Myometrial cell (primary cell): ENCODE results near the gene UBE2Q2. TPM values are rescaled to one million over a fixed set of nuclear protein-coding genes. Genes with fewer than 3 reads are reported as not detected.

ENCODE experiments used
- total RNA-seq: library from RNA; depleted of rRNA; stranded (reverse); fragments of >200 nt; gene quantifications from 2 replicates; pipeline ENCODE4 v1.2.3, GENCODE V29; 2015

Gene UBE2Q2
- 34.9 and 37.7 TPM in 2 replicates for total RNA-seq

DNA sequence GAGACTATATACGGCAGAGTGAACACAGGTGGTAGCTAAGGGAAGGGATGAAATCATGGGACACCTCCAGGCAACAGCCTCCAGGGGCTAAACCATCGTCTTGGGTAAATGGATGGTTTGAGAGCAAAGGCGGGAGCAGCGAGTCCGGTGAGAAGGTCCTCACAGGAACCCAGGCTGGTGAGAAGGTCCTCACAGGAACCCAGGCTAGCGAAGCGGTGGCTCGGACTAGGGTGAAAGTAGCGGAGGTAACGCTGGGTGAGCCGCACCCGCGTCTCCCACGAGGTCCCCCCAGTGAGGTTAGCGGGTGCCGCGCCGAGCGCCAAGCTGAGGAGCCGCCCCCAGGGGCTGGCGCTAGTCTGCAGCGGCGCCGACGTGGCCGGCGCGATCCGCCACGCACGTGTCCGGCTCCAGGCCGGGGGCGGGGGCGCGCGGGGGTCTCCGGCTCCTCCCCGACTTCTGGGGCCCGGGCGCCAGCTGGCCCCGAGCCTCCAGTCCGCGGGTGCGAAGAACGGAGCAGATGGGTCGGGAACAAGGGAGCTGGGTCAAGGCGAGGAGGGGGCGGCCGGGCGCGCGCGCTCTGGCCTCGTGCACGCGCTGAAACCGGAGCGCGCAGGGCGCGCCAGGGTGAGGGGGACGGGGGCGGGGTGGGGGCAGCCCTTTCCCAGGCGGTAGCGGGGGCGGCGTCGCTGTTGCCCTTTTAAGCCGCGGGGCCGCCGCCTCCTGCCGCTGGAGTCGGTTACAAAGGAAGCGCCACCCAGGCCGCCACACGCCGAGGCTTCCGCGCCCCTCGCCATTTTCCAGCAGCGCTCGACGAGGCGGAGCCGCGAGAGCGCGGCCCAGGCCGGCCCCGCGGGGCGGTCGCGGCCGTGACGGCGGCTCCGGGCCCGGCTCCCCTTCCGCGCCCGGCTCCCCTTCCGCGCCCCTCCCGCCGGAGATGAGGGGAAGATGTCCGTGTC is at the start of gene UBE2Q2:
Gene UBE2Q2 (plus strand): TSS at position 726 of the 956 bp plus-strand sequence. CDS start 220 bp downstream, at position 946.

DNA sequence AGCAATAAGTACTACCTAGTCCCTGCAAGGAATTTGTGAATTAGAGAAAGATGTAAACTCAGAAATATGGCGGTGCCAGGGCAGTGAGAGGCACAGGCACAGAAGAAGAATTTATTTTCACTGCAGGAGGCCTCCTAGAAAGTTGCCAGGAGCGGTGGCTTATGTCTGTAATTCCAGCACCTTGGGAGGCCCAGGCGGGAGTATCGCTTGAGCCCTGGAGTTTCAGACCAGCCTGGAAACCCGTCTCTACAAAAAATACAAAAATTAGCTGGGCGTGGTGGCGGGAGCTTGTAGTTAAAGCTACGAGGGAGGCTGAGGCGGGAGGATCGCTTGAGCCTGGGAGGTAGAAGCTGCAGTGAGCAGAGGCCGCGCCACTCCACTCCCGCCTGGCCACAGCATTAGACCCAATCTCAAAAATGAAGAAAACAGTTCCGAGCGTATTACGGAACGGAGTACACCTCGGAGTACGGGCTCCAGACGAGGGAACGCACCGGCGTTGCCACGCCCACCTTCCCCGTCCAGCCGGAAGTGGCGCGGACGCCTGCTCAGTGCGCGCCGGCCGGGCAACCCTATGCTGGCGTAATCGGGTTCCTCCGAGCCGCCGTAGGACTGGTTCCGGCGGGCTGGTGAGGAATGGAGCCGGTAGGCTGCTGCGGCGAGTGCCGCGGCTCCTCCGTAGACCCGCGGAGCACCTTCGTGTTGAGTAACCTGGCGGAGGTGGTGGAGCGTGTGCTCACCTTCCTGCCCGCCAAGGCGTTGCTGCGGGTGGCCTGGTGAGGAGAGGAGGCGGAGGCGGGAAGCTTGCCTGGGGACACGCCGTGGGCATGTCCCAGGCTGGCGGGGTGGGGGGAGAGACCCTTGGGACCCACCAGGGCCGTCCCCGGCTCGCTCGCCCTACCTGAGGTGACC is 60.3 kb downstream of the UBE2Q2 start, which contains the start of gene FBXO22:
Gene FBXO22 (plus strand): TSS at position 548 of the 909 bp plus-strand sequence. CDS start 86 bp downstream, at position 634.

Other genes with a start within 250 kb of the UBE2Q2 start
- gene SNUPN, start 217.7 kb upstream of the UBE2Q2 start, total RNA-seq, result 23.9 and 33.5 TPM in 2 replicates
- 67.5 and 73.5 TPM in 2 replicates for gene IMP3, start 203.2 kb upstream of the UBE2Q2 start, total RNA-seq
- 20.0 and 26.2 TPM in 2 replicates for gene SNX33, start 195.5 kb upstream of the UBE2Q2 start, total RNA-seq
- gene CSPG4, start 130.6 kb upstream of the UBE2Q2 start, total RNA-seq, result 138 and 143 TPM in 2 replicates
- gene FBXO22, start 60.4 kb downstream of the UBE2Q2 start, total RNA-seq, result 47.0 and 53.5 TPM in 2 replicates
- not detected in 2 replicates for gene NRG4, start 169.0 kb downstream of the UBE2Q2 start, total RNA-seq
- 0.53 TPM in 1 of 2 replicates, not detected in the other for gene TMEM266, start 216.5 kb downstream of the UBE2Q2 start, total RNA-seq